Posterior vena cava (tissue), 2 donors: ENCODE results near the gene ADAMTSL3. TPM values are rescaled to one million over a fixed set of nuclear protein-coding genes. Genes with fewer than 3 reads are reported as not detected.
"Not testable (repeated sequence)": the region's sequence is repeated elsewhere in the genome, so short reads cannot be mapped to it uniquely, and the experiment has no call there.

Experiments used
- DNase-seq: peaks from one replicate; pipeline ENCODE4 v3.0.0-alpha.2; 2020; ENCODE audit warnings: low spot score
- intact Hi-C, 2 donors: fragments of 100-400 bp; cut with DNase I; formaldehyde crosslinking; loops; one replicate each; pipeline versions ENCODE4 v1.14.1 to v1.14.2; 2022 to 2023
- total RNA-seq, 2 donors: library from RNA; stranded (reverse); fragmentation: NEBNext Ultra II Directional; extraction: Animal tissue kit (Norgen Biotek cat#: 25700); gene quantifications; one replicate each; pipeline ENCODE4 v1.2.1, GENCODE V29; 2021
- donor health status: DM: yes; HTN: yes; CAD: no.
- donor health status: DM: yes; HTN: yes; CAD: no.

Gene ADAMTSL3
- total RNA-seq, 2 donors from 2014 or later = 13.0 to 17.4 TPM

- intact Hi-C loops = no loop called here
- no peak for DNase-seq
Measured at GRCh38 chr15:83930392-83931212, 276.7 kb downstream of the ADAMTSL3 start.

- intact Hi-C loops = no loop called here
- no peak for DNase-seq
Measured at GRCh38 chr15:83935774-83936173, 281.9 kb downstream of the ADAMTSL3 start.

GRCh38 chr15:83940136-83940535 lies 286.2 kb downstream of the ADAMTSL3 start:
- no peak for DNase-seq
- intact Hi-C loops = no loop called here

- no peak for DNase-seq
- intact Hi-C loops = no loop called here
Measured at GRCh38 chr15:83943043-83943442, 289.1 kb downstream of the ADAMTSL3 start.

- intact Hi-C loops = no loop called here
- no peak for DNase-seq
Measured at GRCh38 chr15:83943849-83944404, 290.0 kb downstream of the ADAMTSL3 start.

GRCh38 chr15:83947156-83947555 lies 293.2 kb downstream of the ADAMTSL3 start:
- DNase-seq = no peak
- intact Hi-C loops = no loop called here

- no peak for DNase-seq
- intact Hi-C loops = no loop called here
Measured at GRCh38 chr15:83954506-83954905, 300.6 kb downstream of the ADAMTSL3 start.

GRCh38 chr15:83955806-83956265 lies 301.9 kb downstream of the ADAMTSL3 start:
- DNase-seq = no peak
- intact Hi-C loops = no loop called here

GRCh38 chr15:83956887-83957286 lies 303.0 kb downstream of the ADAMTSL3 start:
- DNase-seq = no peak
- intact Hi-C loops = no loop called here

GRCh38 chr15:83959477-83959876 lies 305.6 kb downstream of the ADAMTSL3 start:
- intact Hi-C loops = no loop called here
- DNase-seq = no peak

- intact Hi-C loops = no loop called here
Measured at GRCh38 chr15:83960192-83960829, 306.4 kb downstream of the ADAMTSL3 start.

GRCh38 chr15:83961311-83961710 lies 307.4 kb downstream of the ADAMTSL3 start:
- DNase-seq = no peak
- intact Hi-C loops = no loop called here

More at GRCh38 chr15:83960192-83960829, 306.4 kb downstream of the ADAMTSL3 start:
- DNase-seq = no peak

- intact Hi-C loops, DNase-seq: not testable (repeated sequence)
Measured at GRCh38 chr15:83964967-83965366, 311.0 kb downstream of the ADAMTSL3 start.

GRCh38 chr15:83970295-83970890 lies 316.5 kb downstream of the ADAMTSL3 start:
- intact Hi-C loops = no loop called here
- no peak for DNase-seq

- intact Hi-C loops = no loop called here
- no peak for DNase-seq
Measured at GRCh38 chr15:83971992-83972391, 318.1 kb downstream of the ADAMTSL3 start.

- no peak for DNase-seq
- intact Hi-C loops = no loop called here
Measured at GRCh38 chr15:83973816-83974215, 319.9 kb downstream of the ADAMTSL3 start.

- intact Hi-C loops = no loop called here
- DNase-seq = no peak
Measured at GRCh38 chr15:83977992-83978391, 324.1 kb downstream of the ADAMTSL3 start.

- intact Hi-C loops = no loop called here
- DNase-seq = no peak
Measured at GRCh38 chr15:83978588-83978987, 324.7 kb downstream of the ADAMTSL3 start.

- no peak for DNase-seq
Measured at GRCh38 chr15:83980637-83981036, 326.7 kb downstream of the ADAMTSL3 start.

GRCh38 chr15:83982748-83983147 lies 328.8 kb downstream of the ADAMTSL3 start:
- no peak for DNase-seq
- intact Hi-C loops = no loop called here

More at GRCh38 chr15:83980637-83981036, 326.7 kb downstream of the ADAMTSL3 start:
- intact Hi-C loops = no loop called here
